Renal pelvis (tissue), 4 donors: ENCODE data around the gene RRAS. TPM values are rescaled to one million over a fixed set of nuclear protein-coding genes. Genes with fewer than 3 reads are reported as not detected.
A peak's percentile ranks its signal among the peaks of the same experiment; 100 is the strongest.

Source experiments
- DNase-seq: peaks from one replicate; pipeline ENCODE4 v3.0.0-alpha.2; 2013
- polyA plus RNA-seq, 3 donors: library from polyadenylated mRNA; unstranded; fragments of 120-200 nt; gene quantifications; one replicate each; pipeline ENCODE4 v1.2.1, GENCODE V29; 2013; ENCODE audit not compliant: insufficient read length in 3 of 3

Gene RRAS
- polyA plus RNA-seq, 3 donors: 25.8 to 31.9 (median 31.6) TPM

- DNase-seq: no peak
Measured at GRCh38 chr19:49679771-49680413, 39.9 kb upstream of the RRAS start.

GRCh38 chr19:49678985-49679770 is 39.2 kb upstream of the RRAS start:
- no peak for DNase-seq

GRCh38 chr19:49677901-49678674 is 38.1 kb upstream of the RRAS start:
- DNase-seq: peak; percentile 90

- no peak for DNase-seq
Measured at GRCh38 chr19:49677231-49677900, 37.4 kb upstream of the RRAS start, which contains the start of gene PRMT1. Gene PRMT1 (plus strand): TSS chr19:49677271. CDS start chr19:49677281, 10 bp downstream.

GRCh38 chr19:49676784-49677230 is 36.9 kb upstream of the RRAS start:
- DNase-seq: peak; percentile 100

GRCh38 chr19:49676136-49676783 is 36.3 kb upstream of the RRAS start:
- DNase-seq: peak; percentile 92

- DNase-seq: peak; percentile 66
Measured at GRCh38 chr19:49672131-49672919, 32.4 kb upstream of the RRAS start.

- no peak for DNase-seq
Measured at GRCh38 chr19:49669516-49669915, 29.6 kb upstream of the RRAS start.

GRCh38 chr19:49667473-49667872 is 27.5 kb upstream of the RRAS start:
- no peak for DNase-seq

GRCh38 chr19:49666120-49666444 is 26.1 kb upstream of the RRAS start:
- DNase-seq: no peak

- peak; percentile 96 for DNase-seq
Measured at GRCh38 chr19:49665351-49666119, 25.6 kb upstream of the RRAS start, which contains the start of the genes BCL2L12 and IRF3. Gene BCL2L12 (plus strand): TSS chr19:49665933. CDS start chr19:49666693, 760 bp downstream. Gene IRF3 (minus strand): TSS chr19:49665857. CDS start chr19:49664838, 1,019 bp downstream.

- DNase-seq: no peak
Measured at GRCh38 chr19:49665036-49665350, 25.1 kb upstream of the RRAS start.

GRCh38 chr19:49664171-49665035 is 24.5 kb upstream of the RRAS start:
- DNase-seq: peak; percentile 84

- no peak for DNase-seq
Measured at GRCh38 chr19:49663224-49663623, 23.3 kb upstream of the RRAS start.

GRCh38 chr19:49662011-49662410 is 22.1 kb upstream of the RRAS start:
- DNase-seq: no peak

- DNase-seq: no peak
Measured at GRCh38 chr19:49660338-49660961, 20.5 kb upstream of the RRAS start.

- no peak for DNase-seq
Measured at GRCh38 chr19:49658566-49659442, 18.9 kb upstream of the RRAS start.
